Stimulated activated CD4-positive, alpha-beta T cell treated with anti-CD3 and anti-CD28 coated beads, Interleukin-1b, Interleukin-23, amount 100 ng/mL, for 24 hours (primary cell): ENCODE measurements around the gene LINGO3.

Experiments
- DNase-seq, 4 experiments: peaks; one replicate each; pipeline ENCODE4 v3.0.0-alpha.2; 2020; ENCODE audit warnings: low read depth in 4 of 4, low spot score in 1 of 4

LINGO3 gene

GRCh38 chr19:2307518-2308012 is 389 bp downstream of the LINGO3 start:
- no peak for DNase-seq

DNA sequence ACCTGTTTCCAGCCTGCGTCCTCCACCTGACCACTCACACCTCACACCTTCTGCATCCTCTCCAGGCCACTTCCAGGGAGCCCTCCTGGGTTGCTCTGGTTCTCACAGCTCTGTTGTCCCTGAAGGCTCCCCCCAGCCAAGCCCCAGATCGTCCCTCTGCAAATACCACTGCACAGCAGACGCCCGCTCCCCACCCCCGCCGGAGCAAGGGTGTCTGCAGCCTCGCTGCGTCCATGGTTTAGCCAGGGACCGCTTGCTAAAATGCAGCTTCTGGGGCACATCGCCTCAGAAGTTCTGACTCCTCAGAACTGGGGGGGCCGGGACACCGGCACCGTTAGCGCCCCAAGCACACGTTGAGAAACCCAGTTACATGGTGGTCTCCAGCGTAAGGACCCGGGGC is 983 bp downstream of the LINGO3 start:
- no peak for DNase-seq

DNA sequence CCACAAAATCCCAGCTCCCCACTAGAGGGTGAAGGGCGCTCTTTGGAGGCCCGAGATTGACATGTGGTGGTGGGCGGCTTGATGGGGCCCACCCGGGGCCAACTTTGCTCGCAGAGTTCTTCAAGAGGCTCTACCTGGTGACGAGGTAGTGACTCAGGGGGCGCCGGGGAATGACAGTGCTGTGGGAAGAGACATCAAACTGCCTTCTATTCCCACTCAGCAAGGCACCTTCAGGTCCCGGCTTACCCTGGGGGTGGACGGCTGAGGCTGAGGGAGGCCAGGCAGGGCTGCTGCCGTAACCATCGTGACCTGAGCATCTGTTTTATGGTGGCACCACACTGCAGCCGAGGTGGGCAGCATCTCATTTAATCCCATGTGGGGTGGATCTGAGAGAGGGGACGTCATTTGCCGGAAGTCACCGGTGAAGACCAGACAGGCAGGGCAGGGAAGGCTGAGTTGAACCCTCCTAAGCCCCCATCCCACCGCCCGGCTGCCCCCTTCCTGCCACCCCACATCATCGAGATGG is 1.6 kb downstream of the LINGO3 start:
- no peak for DNase-seq

- no peak for DNase-seq
These were observed 2.3 kb downstream of the LINGO3 start for GRCh38 chr19:2305452-2306280.

- no peak for DNase-seq
These were observed 4.6 kb downstream of the LINGO3 start for GRCh38 chr19:2303211-2303798.

- DNase-seq = no peak
These were observed 5.4 kb downstream of the LINGO3 start for GRCh38 chr19:2302319-2303210.

- DNase-seq = no peak
These were observed 7.4 kb downstream of the LINGO3 start for GRCh38 chr19:2300533-2300932.

DNA sequence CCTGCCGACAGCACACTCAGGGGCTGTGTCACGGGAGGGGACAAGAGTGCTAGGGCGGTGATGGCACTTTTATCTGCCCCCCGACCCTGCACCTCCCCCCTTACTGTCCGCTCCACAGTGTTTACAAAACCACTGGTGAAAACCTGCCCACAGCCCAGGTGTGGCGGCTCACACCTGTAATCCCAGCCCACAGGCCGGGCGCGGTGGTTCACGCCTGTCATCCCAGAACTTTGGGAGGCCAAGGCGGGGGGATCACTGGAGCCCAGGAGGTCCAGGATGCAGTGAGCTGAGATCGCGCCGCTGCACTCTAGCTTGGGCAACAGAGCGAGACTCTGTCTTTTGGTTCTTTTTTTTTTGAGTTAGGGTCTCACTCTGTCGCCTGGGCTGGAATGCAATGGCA is 11.8 kb downstream of the LINGO3 start:
- no peak for DNase-seq

DNA sequence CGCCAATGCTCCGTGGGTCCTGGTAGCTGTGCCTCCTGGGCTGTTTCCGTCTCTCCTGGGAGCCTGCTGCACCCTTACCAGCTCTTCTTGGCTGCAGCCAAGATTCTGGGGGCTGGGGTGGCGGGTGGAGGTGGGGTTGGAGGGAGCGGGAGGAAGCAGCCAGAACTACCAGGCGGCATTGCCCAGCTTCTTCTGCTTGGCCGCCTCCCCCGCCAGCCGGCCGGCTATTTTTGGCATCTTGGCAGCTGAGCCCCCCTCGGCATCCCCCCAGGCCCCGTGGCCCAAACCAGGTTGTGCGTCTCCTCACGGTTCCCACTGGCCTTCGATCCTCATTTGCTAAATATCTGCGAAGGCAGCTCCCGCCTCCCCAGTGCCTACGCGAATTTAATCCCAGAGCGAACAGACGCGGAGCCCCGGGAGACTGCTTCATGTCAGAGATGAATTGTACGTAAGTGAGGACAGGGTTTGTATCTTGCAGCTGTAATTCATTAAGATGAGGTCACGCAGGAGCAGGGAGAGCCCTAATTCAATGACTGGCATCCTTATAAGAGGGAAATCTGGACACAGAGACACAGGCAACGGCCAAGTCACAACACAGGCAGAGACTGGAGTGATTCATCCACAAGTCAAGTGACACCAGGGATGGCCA is 13.1 kb downstream of the LINGO3 start:
- DNase-seq = no peak

- DNase-seq = no peak
These were observed 16.7 kb downstream of the LINGO3 start for GRCh38 chr19:2291185-2291751.

GRCh38 chr19:2290441-2291184 is 17.3 kb downstream of the LINGO3 start:
- DNase-seq = no peak

GRCh38 chr19:2289714-2290435 is 18.1 kb downstream of the LINGO3 start:
- no peak for DNase-seq

GRCh38 chr19:2288818-2289713 is 18.9 kb downstream of the LINGO3 start:
- DNase-seq = no peak

DNA sequence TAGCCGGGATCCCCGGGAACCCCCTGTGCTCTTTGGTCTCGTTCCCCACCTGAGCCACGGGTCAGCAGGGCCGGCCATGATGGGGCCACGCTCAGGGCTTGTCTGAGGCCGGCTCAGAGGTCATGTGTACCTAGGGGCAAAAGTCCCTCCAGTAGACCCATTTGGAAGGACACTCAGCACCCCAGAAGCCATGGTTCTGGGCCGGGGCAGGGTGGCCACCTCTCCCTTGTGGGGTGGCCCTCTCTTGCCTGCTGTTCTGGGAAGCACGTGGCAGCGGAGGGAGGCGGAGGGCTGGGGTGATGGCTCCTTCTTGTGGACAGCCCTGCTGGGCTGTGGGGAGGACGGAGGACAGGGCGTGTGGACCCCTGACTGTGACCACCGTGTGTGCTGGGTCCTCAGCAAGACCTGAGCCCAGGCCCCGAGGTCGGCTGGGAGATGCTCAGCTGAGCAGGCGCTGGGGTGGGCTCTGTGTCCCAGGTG is 19.6 kb downstream of the LINGO3 start:
- DNase-seq = no peak

DNA sequence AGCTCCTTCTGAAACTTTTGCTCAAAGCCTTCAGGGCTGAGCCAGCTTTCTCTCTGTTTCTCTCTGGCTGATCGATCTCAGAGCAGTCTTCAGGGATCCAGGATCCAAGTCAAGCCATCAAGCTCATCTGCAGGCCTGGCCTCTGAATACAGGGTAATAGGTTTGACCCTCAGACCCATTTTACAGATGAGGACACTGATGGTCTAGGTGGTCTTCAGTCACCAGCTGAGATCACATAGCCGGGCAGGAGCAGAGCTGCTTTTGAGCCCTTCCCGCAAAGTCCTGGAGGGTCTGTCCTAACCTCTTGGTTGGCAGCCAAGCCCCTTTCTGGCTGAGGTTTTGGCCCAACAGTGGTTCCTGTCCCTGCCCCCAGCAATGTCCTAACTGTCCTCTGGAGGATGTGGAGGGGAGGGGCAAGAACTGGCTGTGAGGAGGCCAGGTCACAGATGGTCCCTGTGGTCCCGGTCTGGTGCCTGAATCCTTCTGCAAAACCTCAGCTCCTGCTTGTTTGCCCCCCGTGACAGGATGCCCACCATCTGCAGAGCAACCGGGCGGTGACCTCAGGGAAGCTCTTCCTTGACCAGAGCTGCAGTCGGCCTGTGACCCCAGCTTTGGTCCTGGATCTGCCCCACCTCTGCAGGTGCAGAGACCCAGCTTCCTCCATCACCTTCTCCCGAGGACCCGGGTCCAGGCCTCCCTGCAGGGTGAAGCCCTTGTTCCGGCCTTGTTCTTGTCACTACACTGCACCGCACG is 20.2 kb downstream of the LINGO3 start:
- DNase-seq = no peak

DNA sequence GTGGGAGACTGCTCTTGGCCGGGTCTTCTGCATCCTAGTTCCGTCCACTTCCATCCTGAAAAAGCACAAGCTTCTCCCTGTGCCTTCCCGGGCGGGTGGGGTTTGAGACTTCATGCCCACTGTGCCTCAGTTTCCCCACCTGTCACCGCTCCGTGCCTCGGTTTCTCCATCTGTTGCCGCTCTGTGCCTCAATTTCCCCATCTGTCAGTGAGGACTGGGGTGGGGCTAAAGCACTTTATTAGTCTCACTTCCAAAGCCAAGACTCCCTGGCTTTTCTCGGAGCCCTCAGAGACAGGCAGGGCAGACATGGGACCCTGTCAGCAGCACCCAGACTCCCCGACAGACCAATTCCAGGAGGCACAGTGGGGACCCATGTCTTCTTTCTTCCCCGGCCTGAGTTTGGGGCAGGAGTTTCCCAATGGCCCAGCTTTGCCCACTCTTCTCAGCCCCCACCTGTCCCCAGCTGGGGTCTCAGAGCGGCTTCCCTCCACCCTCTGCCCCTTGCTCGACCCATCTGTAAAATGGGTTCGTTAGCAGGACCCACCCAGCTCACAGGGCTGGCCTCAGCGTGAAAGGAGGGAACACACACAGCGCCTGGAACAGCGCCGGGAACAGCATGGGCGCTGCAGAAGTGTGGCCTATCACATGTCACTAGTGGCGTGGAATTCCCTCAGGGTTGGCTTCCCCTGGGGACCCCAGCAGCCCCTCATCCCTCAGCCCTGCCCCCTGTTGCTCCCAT is 21.4 kb downstream of the LINGO3 start:
- no peak for DNase-seq
